Measurements from ENCODE around the gene LRRC10B.

The LRRC10B gene

GRCh38 chr11:61529537-61530225, 21.1 kb downstream of the LRRC10B start:
- H3K4me1 ChIP-seq (ENCODE audit: control insufficient read depth, insufficient read depth, low read length): no peaks in the 10 kb centered on the region
- no peaks in the 10 kb centered on the region for H3K27me3 ChIP-seq (ENCODE audit: control insufficient read depth, insufficient read depth, low read length)
- no peak overlapping the region for H3K27ac ChIP-seq (ENCODE audit: low read depth, low read length)
- no peak overlapping the region for H3K9ac ChIP-seq (ENCODE audit: low read length)
- H3K4me3 ChIP-seq (ENCODE audit: low read length): no peak overlapping the region
- H3K36me3 ChIP-seq (ENCODE audit: control insufficient read depth, insufficient read depth, low read length): no peaks in the 10 kb centered on the region

GRCh38 chr11:61531044-61531443, 22.5 kb downstream of the LRRC10B start:
- H3K36me3 ChIP-seq (ENCODE audit: control insufficient read depth, insufficient read depth, low read length): no peaks in the 10 kb centered on the region
- no peak overlapping the region for H3K9ac ChIP-seq (ENCODE audit: low read length)
- H3K27ac ChIP-seq (ENCODE audit: low read depth, low read length): no peak overlapping the region
- no peak overlapping the region for H3K4me3 ChIP-seq (ENCODE audit: low read length)
- H3K4me1 ChIP-seq (ENCODE audit: control insufficient read depth, insufficient read depth, low read length): no peaks in the 10 kb centered on the region
- H3K27me3 ChIP-seq (ENCODE audit: control insufficient read depth, insufficient read depth, low read length): no peaks in the 10 kb centered on the region

- no peaks in the 10 kb centered on the region for H3K4me1 ChIP-seq (ENCODE audit: control insufficient read depth, insufficient read depth, low read length)
- H3K27me3 ChIP-seq (ENCODE audit: control insufficient read depth, insufficient read depth, low read length): no peaks in the 10 kb centered on the region
- no peak overlapping the region for H3K9ac ChIP-seq (ENCODE audit: low read length)
- no peak overlapping the region for H3K4me3 ChIP-seq (ENCODE audit: low read length)
- H3K36me3 ChIP-seq (ENCODE audit: control insufficient read depth, insufficient read depth, low read length): no peaks in the 10 kb centered on the region
- no peak overlapping the region for H3K27ac ChIP-seq (ENCODE audit: low read depth, low read length)
These were observed 23.8 kb downstream of the LRRC10B start for GRCh38 chr11:61532134-61533038.

GRCh38 chr11:61533039-61533375, 24.5 kb downstream of the LRRC10B start:
- no peak overlapping the region for H3K4me3 ChIP-seq (ENCODE audit: low read length)
- no peaks in the 10 kb centered on the region for H3K4me1 ChIP-seq (ENCODE audit: control insufficient read depth, insufficient read depth, low read length)
- H3K36me3 ChIP-seq (ENCODE audit: control insufficient read depth, insufficient read depth, low read length): no peaks in the 10 kb centered on the region
- no peak overlapping the region for H3K27ac ChIP-seq (ENCODE audit: low read depth, low read length)
- H3K9ac ChIP-seq (ENCODE audit: low read length): no peak overlapping the region
- no peaks in the 10 kb centered on the region for H3K27me3 ChIP-seq (ENCODE audit: control insufficient read depth, insufficient read depth, low read length)

- H3K27me3 ChIP-seq (ENCODE audit: control insufficient read depth, insufficient read depth, low read length): peaks cover 2% of the 10 kb centered on the region
- no peak overlapping the region for H3K27ac ChIP-seq (ENCODE audit: low read depth, low read length)
- no peak overlapping the region for H3K4me3 ChIP-seq (ENCODE audit: low read length)
- H3K9ac ChIP-seq (ENCODE audit: low read length): no peak overlapping the region
- no peaks in the 10 kb centered on the region for H3K4me1 ChIP-seq (ENCODE audit: control insufficient read depth, insufficient read depth, low read length)
- H3K36me3 ChIP-seq (ENCODE audit: control insufficient read depth, insufficient read depth, low read length): no peaks in the 10 kb centered on the region
These were observed 24.9 kb downstream of the LRRC10B start for GRCh38 chr11:61533401-61533800.

- Histone ChIP-seq H3K4me1 (ENCODE audit: control insufficient read depth, insufficient read depth, low read length) (no peaks in the 10 kb centered on the region), H3K36me3 (ENCODE audit: control insufficient read depth, insufficient read depth, low read length) (no peaks in the 10 kb centered on the region), H3K9ac (ENCODE audit: low read length) (no peak overlapping the region), H3K27me3 (ENCODE audit: control insufficient read depth, insufficient read depth, low read length) (peaks cover 3% of the 10 kb centered on the region), H3K4me3 (ENCODE audit: low read length) (no peak overlapping the region), H3K27ac (ENCODE audit: low read depth, low read length) (no peak overlapping the region)
These were observed 25.7 kb downstream of the LRRC10B start for GRCh38 chr11:61534025-61534932.

GRCh38 chr11:61534933-61535839, 26.6 kb downstream of the LRRC10B start:
- H3K27me3 ChIP-seq (ENCODE audit: control insufficient read depth, insufficient read depth, low read length): peaks cover 5% of the 10 kb centered on the region
- no peak overlapping the region for H3K27ac ChIP-seq (ENCODE audit: low read depth, low read length)
- no peaks in the 10 kb centered on the region for H3K4me1 ChIP-seq (ENCODE audit: control insufficient read depth, insufficient read depth, low read length)
- H3K36me3 ChIP-seq (ENCODE audit: control insufficient read depth, insufficient read depth, low read length): no peaks in the 10 kb centered on the region
- H3K9ac ChIP-seq (ENCODE audit: low read length): no peak overlapping the region
- no peak overlapping the region for H3K4me3 ChIP-seq (ENCODE audit: low read length)

GRCh38 chr11:61535998-61536675, 27.6 kb downstream of the LRRC10B start:
- Histone ChIP-seq H3K27ac (ENCODE audit: low read depth, low read length) (no peak overlapping the region), H3K4me1 (ENCODE audit: control insufficient read depth, insufficient read depth, low read length) (no peaks in the 10 kb centered on the region), H3K9ac (ENCODE audit: low read length) (no peak overlapping the region), H3K4me3 (ENCODE audit: low read length) (no peak overlapping the region), H3K27me3 (ENCODE audit: control insufficient read depth, insufficient read depth, low read length) (peaks cover 5% of the 10 kb centered on the region), H3K36me3 (ENCODE audit: control insufficient read depth, insufficient read depth, low read length) (no peaks in the 10 kb centered on the region)

GRCh38 chr11:61536676-61537270, 28.2 kb downstream of the LRRC10B start:
- Histone ChIP-seq H3K36me3 (ENCODE audit: control insufficient read depth, insufficient read depth, low read length) (no peaks in the 10 kb centered on the region), H3K9ac (ENCODE audit: low read length) (no peak overlapping the region), H3K27ac (ENCODE audit: low read depth, low read length) (no peak overlapping the region), H3K27me3 (ENCODE audit: control insufficient read depth, insufficient read depth, low read length) (peaks cover 5% of the 10 kb centered on the region), H3K4me3 (ENCODE audit: low read length) (no peak overlapping the region), H3K4me1 (ENCODE audit: control insufficient read depth, insufficient read depth, low read length) (no peaks in the 10 kb centered on the region)

- Histone ChIP-seq H3K9ac (ENCODE audit: low read length) (no peak overlapping the region), H3K4me1 (ENCODE audit: control insufficient read depth, insufficient read depth, low read length) (no peaks in the 10 kb centered on the region), H3K27me3 (ENCODE audit: control insufficient read depth, insufficient read depth, low read length) (peaks cover 5% of the 10 kb centered on the region), H3K27ac (ENCODE audit: low read depth, low read length) (no peak overlapping the region), H3K36me3 (ENCODE audit: control insufficient read depth, insufficient read depth, low read length) (no peaks in the 10 kb centered on the region), H3K4me3 (ENCODE audit: low read length) (no peak overlapping the region)
These were observed 28.8 kb downstream of the LRRC10B start for GRCh38 chr11:61537326-61537725.

- no peak overlapping the region for H3K4me3 ChIP-seq (ENCODE audit: low read length)
- peaks cover 5% of the 10 kb centered on the region for H3K27me3 ChIP-seq (ENCODE audit: control insufficient read depth, insufficient read depth, low read length)
- H3K9ac ChIP-seq (ENCODE audit: low read length): no peak overlapping the region
- no peaks in the 10 kb centered on the region for H3K36me3 ChIP-seq (ENCODE audit: control insufficient read depth, insufficient read depth, low read length)
- no peak overlapping the region for H3K27ac ChIP-seq (ENCODE audit: low read depth, low read length)
- H3K4me1 ChIP-seq (ENCODE audit: control insufficient read depth, insufficient read depth, low read length): no peaks in the 10 kb centered on the region
These were observed 30.1 kb downstream of the LRRC10B start for GRCh38 chr11:61538636-61538961.
